CD14-positive monocyte (primary cell): ENCODE measurements around the gene LPCAT3. TPM values are rescaled to one million over a fixed set of nuclear protein-coding genes. Genes with fewer than 3 reads are reported as not detected.

Experiments
- DNase-seq, 3 donors: peaks; one replicate each; pipeline ENCODE4 v3.0.0-alpha.2; 2011 to 2022
- H2AFZ ChIP-seq: 2 replicates; pipeline ENCODE4 v1.6.0; 2012; ENCODE audit warnings: mild to moderate bottlenecking, low read depth, low read length, inconsistent platforms; ENCODE audit not compliant: insufficient read depth, poor library complexity, severe bottlenecking
- H3K27ac ChIP-seq, 2 donors: 1 replicate in 1 of 2; 2 replicates in 1 of 2; pipeline ENCODE4 v1.5.1; 2012 to 2013; ENCODE audit warnings: low read length in 2 of 2, control low read depth in 1 of 2, inconsistent platforms in 1 of 2, low read depth in 1 of 2, mild to moderate bottlenecking in 1 of 2
- H3K27me3 ChIP-seq, 2 donors: one replicate each; pipeline versions ENCODE4 v1.6.0 to v1.6.1; 2011 to 2013; ENCODE audit warnings: low read length in 2 of 2; ENCODE audit not compliant: control insufficient read depth in 2 of 2, insufficient read depth in 2 of 2
- H3K36me3 ChIP-seq, 2 donors: replicated peaks in 1 of 2; 1 replicate in 1 of 2; 2 replicates in 1 of 2; pipeline versions ENCODE4 v1.5.1 to v1.6.1; 2012 to 2013; ENCODE audit warnings: low read length in 2 of 2, control low read depth in 1 of 2, inconsistent platforms in 1 of 2, mild to moderate bottlenecking in 1 of 2; ENCODE audit not compliant: insufficient read depth in 2 of 2, control insufficient read depth in 1 of 2
- H3K4me1 ChIP-seq, 2 donors: 1 replicate in 1 of 2; 2 replicates in 1 of 2; pipeline versions ENCODE4 v1.5.1 to v1.6.1; 2012 to 2013; ENCODE audit warnings: low read length in 2 of 2, control low read depth in 1 of 2, inconsistent platforms in 1 of 2, mild to moderate bottlenecking in 1 of 2, moderate library complexity in 1 of 2; ENCODE audit not compliant: insufficient read depth in 2 of 2, control insufficient read depth in 1 of 2
- H3K4me2 ChIP-seq: replicated peaks from 2 replicates; pipeline ENCODE3; 2012; ENCODE audit warnings: low read length, moderate library complexity, mild to moderate bottlenecking; ENCODE audit not compliant: poor library complexity, severe bottlenecking; ENCODE audit errors: extremely low read depth
- H3K4me3 ChIP-seq, 3 experiments: fragments of 200-600 bp in 1 of 3; sonication (generic) in 1 of 3; replicated peaks in 1 of 3; 1 replicate in 2 of 3; 2 replicates in 1 of 3; pipeline ENCODE4 v1.5.1; 2011 to 2013; ENCODE audit warnings: low read length in 3 of 3, mild to moderate bottlenecking in 3 of 3, control low read depth in 2 of 3, low read depth in 2 of 3, inconsistent platforms in 1 of 3, moderate library complexity in 1 of 3
- H3K79me2 ChIP-seq: 2 replicates; pipeline ENCODE4 v1.6.0; 2012; ENCODE audit warnings: mild to moderate bottlenecking, control low read depth, inconsistent platforms, low read length, moderate library complexity; ENCODE audit not compliant: insufficient read depth
- H3K9ac ChIP-seq: 2 replicates; pipeline ENCODE4 v1.6.0; 2017; ENCODE audit warnings: low read length, mild to moderate bottlenecking; ENCODE audit not compliant: insufficient read depth, poor library complexity, severe bottlenecking
- H3K9me3 ChIP-seq, 2 donors: replicated peaks in 1 of 2; 1 replicate in 1 of 2; 2 replicates in 1 of 2; pipeline versions ENCODE4 v1.5.1 to v1.6.1; 2012 to 2013; ENCODE audit warnings: low read length in 2 of 2, control low read depth in 1 of 2; ENCODE audit not compliant: control insufficient read depth in 1 of 2, insufficient read depth in 1 of 2
- H4K20me1 ChIP-seq: 2 replicates; pipeline ENCODE4 v1.6.0; 2012; ENCODE audit warnings: mild to moderate bottlenecking, low read length, control low read depth, moderate library complexity; ENCODE audit not compliant: insufficient read depth
- H3K27ac Mint-ChIP-seq, 7 donors: one replicate each; pipeline ENCODE4 v1.8.0; 2020; ENCODE audit warnings: mild to moderate bottlenecking in 7 of 7, mixed read lengths in 7 of 7, moderate library complexity in 6 of 7, inconsistent platforms in 2 of 7
- H3K27me3 Mint-ChIP-seq, 3 donors: one replicate each; pipeline ENCODE4 v1.8.0; 2021 to 2022; ENCODE audit warnings: low read depth in 3 of 3, mild to moderate bottlenecking in 3 of 3, mixed read lengths in 3 of 3, moderate library complexity in 3 of 3, inconsistent platforms in 1 of 3
- H3K36me3 Mint-ChIP-seq, 2 donors: one replicate each; pipeline ENCODE4 v1.8.0; 2020; ENCODE audit warnings: mixed read lengths in 2 of 2, inconsistent platforms in 1 of 2, mild to moderate bottlenecking in 1 of 2
- H3K4me1 Mint-ChIP-seq: one replicate; pipeline ENCODE4 v1.8.0; 2020; ENCODE audit warnings: mild to moderate bottlenecking, mixed read lengths
- H3K4me3 Mint-ChIP-seq, 2 donors: one replicate each; pipeline ENCODE4 v1.8.0; 2020; ENCODE audit warnings: mild to moderate bottlenecking in 2 of 2, mixed read lengths in 2 of 2, moderate library complexity in 1 of 2
- H3K9me3 Mint-ChIP-seq, 7 donors: one replicate each; pipeline ENCODE4 v1.8.0; 2020 to 2022; ENCODE audit warnings: mixed read lengths in 7 of 7, mild to moderate bottlenecking in 6 of 7, moderate library complexity in 6 of 7, inconsistent platforms in 2 of 7
- CTCF ChIP-seq: fragments of 200-600 bp; IDR thresholded peaks from one replicate; pipeline ENCODE4 v1.8.0; 2022; ENCODE audit warnings: antibody characterized with exemption, mild to moderate bottlenecking
- WGBS: methylation state at CpG from one replicate; pipeline ENCODE4 v1.1.5; 2013; ENCODE audit warnings: missing lambda C conversion rate; ENCODE audit not compliant: insufficient coverage; 5-methylcytosine and 5-hydroxymethylcytosine counted together
- intact Hi-C, 2 donors: fragments of 100-400 bp; cut with micrococcal nuclease; formaldehyde crosslinking; loops; one replicate each; pipeline versions ENCODE4 v1.15.0 to v1.15.1; 2023
- polyA plus RNA-seq, 3 donors: library from polyadenylated mRNA; depleted of rRNA in 1 of 3; unstranded in 2 of 3; stranded (reverse) in 1 of 3; fragments of 300-500 nt in 2 of 3; fragments of >200 nt in 1 of 3; fragmentation: Illumina TruSeq in 2 of 3; gene quantifications; 1 replicate in 2 of 3; 2 replicates in 1 of 3; pipeline ENCODE4 v1.2.3, GENCODE V29; 2012 to 2021

LPCAT3 gene
- polyA plus RNA-seq, 3 donors: 50.9 to 62.7 (median 54.1) TPM

DNA sequence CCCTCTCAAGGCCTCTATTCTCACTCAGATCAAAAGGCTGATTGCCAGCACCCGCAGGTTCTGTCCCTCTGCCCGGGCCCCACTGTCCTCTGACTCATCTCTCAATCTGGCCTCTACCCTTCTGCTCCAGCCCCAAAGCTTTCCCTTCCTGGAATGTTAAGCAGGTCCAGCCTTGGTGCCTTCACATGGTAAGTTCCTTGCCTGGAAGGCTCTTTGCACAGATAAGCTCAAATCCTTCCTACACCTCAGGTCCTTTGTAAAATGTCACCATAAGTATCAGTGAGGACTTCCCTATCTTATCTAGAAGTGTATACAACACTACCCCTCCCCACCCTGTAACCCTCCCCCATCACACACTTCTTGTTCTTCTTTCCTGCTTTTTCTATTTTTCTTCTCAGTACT lies 22.2 kb downstream of the LPCAT3 start:
- no peak for TF ChIP-seq CTCF
- WGBS: 71% methylated on average over 2 of the region's 2 CpGs
- Mint-ChIP-seq H3K27me3 (peaks cover 0 to 4% (median 2%) of the 10 kb centered on the region in 3 donors), H3K27ac (peak overlapping the region in 3 of 7 donors; percentile 5 to 69 (median 28)), H3K9me3 (no peaks in the 10 kb centered on the region), H3K4me1 (peaks cover 21% of the 10 kb centered on the region), H3K36me3 (peaks cover 36 to 69% of the 10 kb centered on the region in 2 donors), H3K4me3 (no peak overlapping the region)
- DNase-seq: no peak
- H3K4me2 ChIP-seq: no peak overlapping the region
- intact Hi-C loops: no loop called here
- H3K4me3 ChIP-seq: no peak overlapping the region
- no peak overlapping the region for H2AFZ ChIP-seq
- peaks cover 28% of the 10 kb centered on the region for H3K79me2 ChIP-seq
- H3K9ac ChIP-seq: no peak overlapping the region
- no peaks in the 10 kb centered on the region for H3K9me3 ChIP-seq
- no peak overlapping the region for H3K27ac ChIP-seq
- peaks cover 3 to 9% of the 10 kb centered on the region in 2 donors for H3K4me1 ChIP-seq
- peaks cover 6% of the 10 kb centered on the region for H4K20me1 ChIP-seq
- no peaks in the 10 kb centered on the region for H3K27me3 ChIP-seq
- H3K36me3 ChIP-seq: peaks cover 17 to 46% of the 10 kb centered on the region in 2 donors

DNA sequence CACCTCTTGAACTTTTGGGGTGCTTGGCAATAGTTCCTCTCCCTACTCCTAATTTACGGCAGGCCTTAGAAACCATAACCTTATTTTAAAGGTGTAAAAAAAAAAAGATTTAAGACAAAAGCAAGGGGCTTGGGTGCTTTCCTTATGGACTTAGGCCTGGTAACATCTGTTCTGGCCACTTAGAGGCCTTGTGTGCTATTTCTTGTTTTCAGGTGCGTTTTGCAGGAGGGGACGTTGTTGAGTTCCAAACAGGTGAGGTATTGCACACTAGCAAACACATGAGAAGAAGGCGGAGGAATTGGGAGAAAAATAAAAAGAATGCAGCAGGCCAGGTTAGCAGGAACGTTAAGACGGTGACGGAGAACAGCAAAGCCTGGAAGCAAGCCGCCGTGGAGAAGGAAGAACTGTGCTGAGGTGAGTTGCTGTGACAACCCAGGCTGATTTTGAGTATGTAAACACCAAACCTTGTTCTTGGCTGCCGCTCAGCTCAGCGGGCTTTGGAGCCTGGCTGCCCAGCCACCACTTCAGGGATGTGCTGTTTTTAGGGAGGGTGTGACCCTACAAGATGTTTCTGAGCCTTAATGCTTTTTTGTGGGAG lies 30.2 kb downstream of the LPCAT3 start:
- peaks cover 40 to 65% of the 10 kb centered on the region in 2 donors for H3K36me3 Mint-ChIP-seq
- H3K4me3 ChIP-seq: no peak overlapping the region
- H4K20me1 ChIP-seq: no peaks in the 10 kb centered on the region
- H3K4me1 ChIP-seq: no peaks in the 10 kb centered on the region
- no peak overlapping the region for H3K9ac ChIP-seq
- no peaks in the 10 kb centered on the region for H3K4me1 Mint-ChIP-seq
- WGBS: 90% methylated on average over 9 of the region's 11 CpGs
- intact Hi-C loops: no loop called here
- H3K27ac ChIP-seq: no peak overlapping the region
- no peaks in the 10 kb centered on the region for H3K9me3 ChIP-seq
- H3K9me3 Mint-ChIP-seq: no peaks in the 10 kb centered on the region
- H2AFZ ChIP-seq: no peak overlapping the region
- H3K4me2 ChIP-seq: no peak overlapping the region
- H3K79me2 ChIP-seq: peaks cover 14% of the 10 kb centered on the region
- H3K27me3 ChIP-seq: no peaks in the 10 kb centered on the region
- peaks cover 0 to 1% (median 0%) of the 10 kb centered on the region in 3 donors for H3K27me3 Mint-ChIP-seq
- no peak for TF ChIP-seq CTCF
- H3K4me3 Mint-ChIP-seq: no peak overlapping the region
- H3K36me3 ChIP-seq: peaks cover 37 to 67% of the 10 kb centered on the region in 2 donors
- H3K27ac Mint-ChIP-seq: peak overlapping the region in 2 of 7 donors; percentile 58 to 67
- no peak for DNase-seq
